Activated naive CD4-positive, alpha-beta T cell treated with anti-CD3 and anti-CD28 coated beads, Interleukin-2, amount 50 U/mL, for 24 hours (primary cell): Measurements from ENCODE around the gene PKP1.

Experiments used
- H3K27ac Mint-ChIP-seq: one replicate; pipeline ENCODE4 v1.8.0; 2021; ENCODE audit warnings: mild to moderate bottlenecking, mixed read lengths
- H3K27me3 Mint-ChIP-seq: one replicate; pipeline ENCODE4 v1.8.0; 2021; ENCODE audit warnings: mixed read lengths
- H3K36me3 Mint-ChIP-seq: one replicate; pipeline ENCODE4 v1.8.0; 2021; ENCODE audit warnings: mixed read lengths
- H3K4me1 Mint-ChIP-seq: one replicate; pipeline ENCODE4 v1.8.0; 2021; ENCODE audit warnings: mixed read lengths
- H3K4me3 Mint-ChIP-seq: one replicate; pipeline ENCODE4 v1.8.0; 2021; ENCODE audit warnings: mild to moderate bottlenecking, mixed read lengths
- H3K9me3 Mint-ChIP-seq: one replicate; pipeline ENCODE4 v1.8.0; 2021; ENCODE audit warnings: mixed read lengths

Gene PKP1

DNA sequence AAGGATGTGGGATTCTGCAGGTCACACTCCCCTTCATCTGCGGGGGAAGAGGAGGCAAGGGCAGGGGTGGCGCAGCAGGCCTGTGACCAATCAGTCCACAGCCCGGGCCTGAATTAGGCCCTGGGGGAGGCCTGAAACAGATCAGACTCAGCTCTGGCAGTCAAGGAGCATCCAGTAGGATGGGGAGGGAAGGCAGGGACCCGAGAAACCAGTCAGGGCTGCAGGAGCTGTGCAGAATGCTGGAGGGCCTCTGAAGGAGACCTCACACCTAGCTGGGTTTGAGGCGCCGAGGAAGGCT, 81.5 kb downstream of the PKP1 start:
- no peaks in the 10 kb centered on the region for H3K9me3 Mint-ChIP-seq
- H3K27ac Mint-ChIP-seq: no peak overlapping the region
- no peak overlapping the region for H3K4me3 Mint-ChIP-seq
- H3K36me3 Mint-ChIP-seq: no peaks in the 10 kb centered on the region
- peaks cover 1% of the 10 kb centered on the region for H3K27me3 Mint-ChIP-seq
- no peaks in the 10 kb centered on the region for H3K4me1 Mint-ChIP-seq

DNA sequence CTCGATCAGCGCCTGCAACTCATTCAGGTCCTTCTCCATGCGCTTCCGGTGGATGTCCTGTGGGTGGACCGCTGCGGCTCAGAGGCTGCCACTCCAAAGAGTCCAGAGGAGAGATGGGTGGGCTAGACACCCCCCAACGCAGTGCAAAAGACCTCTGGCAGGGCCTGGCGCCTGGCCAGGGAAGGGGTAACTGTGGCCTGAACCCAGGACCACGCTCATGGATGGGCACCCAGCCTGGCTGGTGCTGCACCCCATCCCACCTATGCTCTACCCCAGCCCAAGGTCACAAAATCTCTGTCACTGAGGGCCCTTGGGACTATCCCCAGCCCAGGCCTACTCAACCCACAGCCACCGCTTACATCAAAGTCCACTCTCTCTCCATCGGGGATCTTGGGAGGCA, 81.9 kb downstream of the PKP1 start:
- Mint-ChIP-seq H3K27me3 (peaks cover 1% of the 10 kb centered on the region), H3K36me3 (no peaks in the 10 kb centered on the region), H3K4me3 (no peak overlapping the region), H3K9me3 (no peaks in the 10 kb centered on the region), H3K27ac (no peak overlapping the region), H3K4me1 (no peaks in the 10 kb centered on the region)

GRCh38 chr1:201366696-201367095, 83.4 kb downstream of the PKP1 start:
- Mint-ChIP-seq H3K27ac (no peak overlapping the region), H3K4me3 (no peak overlapping the region), H3K27me3 (peaks cover under 1% of the 10 kb centered on the region), H3K4me1 (no peaks in the 10 kb centered on the region), H3K36me3 (no peaks in the 10 kb centered on the region), H3K9me3 (no peaks in the 10 kb centered on the region)

DNA sequence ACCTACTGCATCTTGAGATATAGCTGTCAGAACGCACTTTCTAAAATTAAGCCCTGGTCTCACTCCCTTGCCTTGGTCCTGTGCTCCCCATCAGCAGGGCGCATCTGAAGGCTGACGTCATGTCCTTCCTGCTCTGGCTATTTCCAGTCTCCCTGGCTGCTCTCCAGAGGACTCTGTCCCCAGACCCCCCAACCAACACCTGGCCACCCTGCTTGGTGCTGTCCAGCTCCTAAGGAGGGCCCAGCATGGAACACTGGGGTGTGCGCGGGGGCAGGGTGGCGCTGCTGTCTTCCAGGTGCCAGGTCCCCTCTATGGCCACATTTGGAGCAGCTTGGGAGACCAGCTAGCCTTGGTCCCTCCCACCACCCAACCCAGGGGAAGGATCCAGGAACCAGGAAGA, 85.9 kb downstream of the PKP1 start:
- Mint-ChIP-seq H3K4me1 (no peaks in the 10 kb centered on the region), H3K4me3 (no peak overlapping the region), H3K27ac (no peak overlapping the region), H3K9me3 (no peaks in the 10 kb centered on the region), H3K36me3 (no peaks in the 10 kb centered on the region), H3K27me3 (no peaks in the 10 kb centered on the region)

GRCh38 chr1:201370500-201370899, 87.2 kb downstream of the PKP1 start:
- no peaks in the 10 kb centered on the region for H3K27me3 Mint-ChIP-seq
- no peak overlapping the region for H3K4me3 Mint-ChIP-seq
- H3K27ac Mint-ChIP-seq: no peak overlapping the region
- H3K36me3 Mint-ChIP-seq: no peaks in the 10 kb centered on the region
- no peaks in the 10 kb centered on the region for H3K4me1 Mint-ChIP-seq
- no peaks in the 10 kb centered on the region for H3K9me3 Mint-ChIP-seq

- Mint-ChIP-seq H3K27me3 (no peaks in the 10 kb centered on the region), H3K36me3 (no peaks in the 10 kb centered on the region), H3K27ac (no peak overlapping the region), H3K9me3 (no peaks in the 10 kb centered on the region), H3K4me1 (no peaks in the 10 kb centered on the region), H3K4me3 (no peak overlapping the region)
Observed at GRCh38 chr1:201371276-201371675, 88.0 kb downstream of the PKP1 start.

DNA sequence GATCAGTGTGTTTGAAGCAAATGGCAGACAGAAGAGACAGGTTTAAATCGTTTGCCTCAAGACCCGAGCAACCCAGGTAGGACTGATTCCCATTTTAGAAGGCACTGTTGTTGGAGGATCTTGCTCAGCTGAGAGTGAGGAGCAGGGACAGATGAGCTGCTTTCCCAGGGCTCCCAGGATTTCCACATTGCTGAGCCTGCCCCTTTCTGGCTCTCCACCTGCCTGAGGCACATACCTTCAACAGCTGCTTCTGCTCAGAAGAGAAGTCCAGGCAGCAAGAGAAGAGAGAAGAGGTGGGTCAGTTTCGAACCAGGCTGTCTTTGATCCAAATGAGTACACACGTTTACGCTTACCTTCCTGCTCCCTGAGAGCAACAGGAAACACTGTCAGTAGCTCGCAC, 88.5 kb downstream of the PKP1 start:
- Mint-ChIP-seq H3K27ac (no peak overlapping the region), H3K4me3 (no peak overlapping the region), H3K27me3 (no peaks in the 10 kb centered on the region), H3K36me3 (no peaks in the 10 kb centered on the region), H3K9me3 (no peaks in the 10 kb centered on the region), H3K4me1 (no peaks in the 10 kb centered on the region)

DNA sequence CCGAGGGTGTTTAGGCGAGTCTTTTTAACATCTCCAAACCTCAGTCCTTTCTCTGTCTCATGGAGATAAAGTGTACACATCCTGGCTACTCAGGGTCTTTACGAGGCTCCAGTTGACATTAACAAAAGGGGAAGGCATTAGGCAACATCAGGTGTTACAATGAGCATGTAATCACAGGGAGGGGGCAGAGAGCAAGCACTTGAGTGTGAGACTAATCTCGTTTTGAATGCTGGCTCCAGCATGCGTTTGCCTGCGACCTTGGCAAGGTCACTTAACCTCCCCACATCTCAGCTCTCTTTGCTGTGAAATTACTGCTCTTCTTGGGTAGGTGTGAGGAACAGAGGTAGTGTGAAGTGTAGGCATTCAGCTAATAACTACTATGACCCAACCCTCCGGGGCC, 91.1 kb downstream of the PKP1 start:
- Mint-ChIP-seq H3K9me3 (no peaks in the 10 kb centered on the region), H3K27ac (no peak overlapping the region), H3K4me3 (no peak overlapping the region), H3K4me1 (no peaks in the 10 kb centered on the region), H3K27me3 (peaks cover 2% of the 10 kb centered on the region), H3K36me3 (no peaks in the 10 kb centered on the region)

DNA sequence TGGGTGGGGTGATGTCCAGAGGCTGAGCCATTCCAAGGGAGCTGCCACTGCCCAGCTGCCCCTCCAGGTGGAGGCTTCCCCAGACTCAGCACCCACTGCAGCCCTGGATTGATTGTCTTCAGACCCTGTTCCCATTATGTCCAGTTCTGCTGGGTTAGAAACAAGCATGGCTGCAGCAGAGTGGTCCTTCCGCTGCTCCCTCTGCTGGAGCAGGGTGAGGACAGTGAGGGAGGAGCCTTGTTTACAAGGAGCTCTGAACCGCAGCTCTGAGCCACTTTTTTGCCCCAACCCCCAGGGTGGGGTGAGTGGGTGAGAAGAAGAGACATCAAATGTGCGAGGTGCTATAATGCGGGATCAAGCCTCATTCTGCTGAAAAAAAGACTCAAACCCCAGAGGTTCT, 91.9 kb downstream of the PKP1 start:
- H3K27me3 Mint-ChIP-seq: peaks cover 2% of the 10 kb centered on the region
- H3K27ac Mint-ChIP-seq: no peak overlapping the region
- H3K36me3 Mint-ChIP-seq: no peaks in the 10 kb centered on the region
- H3K9me3 Mint-ChIP-seq: no peaks in the 10 kb centered on the region
- no peaks in the 10 kb centered on the region for H3K4me1 Mint-ChIP-seq
- no peak overlapping the region for H3K4me3 Mint-ChIP-seq

GRCh38 chr1:201376107-201376463, 92.8 kb downstream of the PKP1 start:
- Mint-ChIP-seq H3K4me3 (no peak overlapping the region), H3K9me3 (no peaks in the 10 kb centered on the region)

DNA sequence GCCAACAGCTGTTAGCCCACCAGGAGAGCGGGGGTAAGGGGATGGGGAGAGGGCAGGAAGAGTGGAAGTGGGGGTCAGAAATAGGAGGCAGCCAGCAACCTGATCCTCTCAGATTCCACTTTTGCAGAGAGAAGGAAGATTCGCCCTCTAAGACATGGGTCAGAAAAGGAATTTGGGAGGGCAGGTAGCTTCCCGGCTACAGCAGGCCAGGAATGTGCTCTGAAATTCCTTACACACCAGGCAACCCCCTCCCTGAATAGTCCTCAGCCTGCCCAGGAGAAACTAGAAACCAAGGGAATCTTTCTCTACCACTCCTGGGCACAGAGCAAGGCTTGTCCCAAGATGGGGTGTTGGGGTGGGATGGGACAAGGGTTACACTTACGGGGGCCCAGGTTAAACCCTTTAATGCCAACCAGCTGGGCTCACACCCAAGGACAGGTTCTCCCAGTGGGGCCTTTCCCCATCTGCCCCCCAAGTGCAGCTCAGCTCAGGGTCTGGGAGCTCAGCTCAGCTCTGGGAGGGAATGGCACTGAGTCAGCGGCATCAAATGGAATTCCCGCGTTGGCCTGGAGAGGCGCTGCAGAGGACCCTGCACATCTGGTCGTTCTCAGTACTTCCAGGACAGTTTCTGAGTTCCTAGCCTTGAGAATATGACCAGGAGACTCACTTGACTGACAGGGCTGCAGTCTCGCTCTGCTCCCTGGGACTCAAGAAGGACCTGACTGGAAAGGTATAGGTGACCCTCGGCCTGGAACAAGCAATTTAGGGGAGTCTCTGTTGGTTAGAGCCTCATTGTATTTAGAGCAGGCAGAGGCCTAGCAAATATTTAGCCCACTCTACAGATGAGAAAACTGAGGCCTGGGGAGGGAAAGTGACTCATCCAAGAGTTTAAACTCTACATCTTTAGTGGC, 93.4 kb downstream of the PKP1 start:
- Mint-ChIP-seq H3K27me3 (peaks cover 2% of the 10 kb centered on the region), H3K4me3 (no peak overlapping the region), H3K9me3 (no peaks in the 10 kb centered on the region), H3K4me1 (no peaks in the 10 kb centered on the region), H3K36me3 (no peaks in the 10 kb centered on the region), H3K27ac (no peak overlapping the region)

More at GRCh38 chr1:201376107-201376463, 92.8 kb downstream of the PKP1 start:
- H3K4me1 Mint-ChIP-seq: no peaks in the 10 kb centered on the region
- no peaks in the 10 kb centered on the region for H3K36me3 Mint-ChIP-seq
- peaks cover 2% of the 10 kb centered on the region for H3K27me3 Mint-ChIP-seq
- H3K27ac Mint-ChIP-seq: no peak overlapping the region

DNA sequence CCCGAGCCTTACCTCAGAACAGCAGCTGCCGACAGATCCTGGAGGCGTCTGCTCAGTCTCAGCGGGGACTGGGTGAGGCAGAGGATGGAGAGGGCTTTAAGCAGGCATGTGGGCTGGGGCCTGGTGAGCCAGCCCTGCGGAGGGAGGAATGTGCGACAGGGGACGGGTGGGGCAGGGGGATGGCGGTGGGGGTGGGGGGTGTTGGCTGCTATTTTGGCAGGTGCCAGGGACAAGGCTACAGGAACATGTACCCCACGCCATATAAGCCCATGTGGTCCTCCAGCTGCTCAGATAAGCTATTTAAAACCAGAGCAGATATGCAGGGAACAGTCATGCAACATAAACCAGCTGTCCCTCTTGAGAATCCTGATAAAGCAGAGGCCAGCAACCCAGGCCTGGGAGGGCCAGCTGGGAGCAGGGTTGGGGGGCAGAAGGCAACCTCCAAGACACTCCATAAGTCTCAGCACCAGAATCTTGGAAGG, 94.3 kb downstream of the PKP1 start, which contains the start of gene TNNT2:
Gene TNNT2, minus strand, starts transcription at position 70 of the 482 bp plus-strand sequence. CDS start 4,426 bp downstream, outside the sequence.
- H3K27me3 Mint-ChIP-seq: peaks cover 2% of the 10 kb centered on the region
- H3K27ac Mint-ChIP-seq: no peak within 1 kb of the TSS
- no peaks in the 10 kb centered on the region for H3K9me3 Mint-ChIP-seq
- no peaks in the 10 kb centered on the region for H3K36me3 Mint-ChIP-seq
- H3K4me1 Mint-ChIP-seq: no peaks in the 10 kb centered on the region
- no peak within 1 kb of the TSS for H3K4me3 Mint-ChIP-seq

- H3K4me1 Mint-ChIP-seq: no peaks in the 10 kb centered on the region
- no peaks in the 10 kb centered on the region for H3K9me3 Mint-ChIP-seq
- H3K27ac Mint-ChIP-seq: no peak overlapping the region
- peaks cover 2% of the 10 kb centered on the region for H3K27me3 Mint-ChIP-seq
- H3K36me3 Mint-ChIP-seq: no peaks in the 10 kb centered on the region
- no peak overlapping the region for H3K4me3 Mint-ChIP-seq
Observed at GRCh38 chr1:201378804-201379203, 95.5 kb downstream of the PKP1 start.

GRCh38 chr1:201379733-201380242, 96.5 kb downstream of the PKP1 start:
- Mint-ChIP-seq H3K27me3 (peaks cover 2% of the 10 kb centered on the region), H3K4me3 (no peak overlapping the region), H3K4me1 (no peaks in the 10 kb centered on the region), H3K27ac (no peak overlapping the region), H3K36me3 (no peaks in the 10 kb centered on the region), H3K9me3 (no peaks in the 10 kb centered on the region)

- Mint-ChIP-seq H3K27ac (no peak overlapping the region), H3K36me3 (no peaks in the 10 kb centered on the region)
Observed at GRCh38 chr1:201381130-201381529, 97.8 kb downstream of the PKP1 start.

More at GRCh38 chr1:201381130-201381529, 97.8 kb downstream of the PKP1 start:
- Mint-ChIP-seq H3K9me3 (no peaks in the 10 kb centered on the region), H3K27me3 (peaks cover 2% of the 10 kb centered on the region), H3K4me3 (no peak overlapping the region), H3K4me1 (no peaks in the 10 kb centered on the region)
